ENCODE measurements around the gene EPB41L5. TPM values are rescaled to one million over a fixed set of nuclear protein-coding genes. Genes with fewer than 3 reads are reported as not detected.
A peak's percentile ranks its signal among the peaks of the same experiment; 100 is the strongest.

EPB41L5 gene
- total and polyA plus RNA-seq, 9 of the 15 experiments (the other 6 are each of a cell fraction or from before 2014, with no cell fraction given), result 2.3 to 14.1 (median 8.2) TPM

- no TSS peak for BruUV-seq (replicated peaks)
- Histone ChIP-seq H3K9me1 (ENCODE audit: control insufficient read depth, insufficient read depth, low read length) (no peaks in the 10 kb centered on the region), H3K79me2 (ENCODE audit: control insufficient read depth, insufficient read depth, low read length) (no peaks in the 10 kb centered on the region), H3K9ac (ENCODE audit: insufficient read depth in 1 of 2, low read depth in 2 of 2, low read length in 2 of 2) (no peak overlapping the region), H3K4me2 (ENCODE audit: insufficient read depth, low read length) (no peak overlapping the region), H3K4me3 (no peak overlapping the region), H3K9me3 (replicated peaks; ENCODE audit: control insufficient read depth, insufficient read depth, low read depth, low read length) (no peaks in the 10 kb centered on the region), H2AFZ (ENCODE audit: low read depth, low read length) (no peak overlapping the region), H3K27ac (ENCODE audit: extremely low read depth, low read depth, low read length) (no peak overlapping the region), H3K4me1 (replicated peaks in 1 of 2; ENCODE audit: control insufficient read depth in 2 of 2, insufficient read depth in 2 of 2, low read length in 2 of 2) (peaks cover 0 to 5% of the 10 kb centered on the region in 2 experiments; a peak in 3 of 5 replicates), H3K36me3 (ENCODE audit: control insufficient read depth, insufficient read depth, low read length) (no peaks in the 10 kb centered on the region), H4K20me1 (replicated peaks; ENCODE audit: control insufficient read depth, insufficient read depth, low read length) (no peaks in the 10 kb centered on the region), H3K27me3 (ENCODE audit: control insufficient read depth in 2 of 2, insufficient read depth in 2 of 2, low read length in 2 of 2) (no peaks in the 10 kb centered on the region)
- DNase-seq (ENCODE audit: extremely low read depth in 1 of 4, low spot score in 3 of 4), result peak; percentile 55 to 70 (median 67)
- CTCF ChIA-PET (ENCODE audit: low intra/inter-chr PET ratio), result interaction anchor here (0.9 to 2.1 kb wide), 5 partner anchors 65 to 534 kb away, joined by 7 to 9 read pairs (median 8); no protein-coding TSS in a partner anchor
- intact Hi-C loops (cut with micrococcal nuclease) (loop anchor here (1.0 to 10.0 kb wide), 6 partner anchors 137 to 534 kb away; partner anchors contain the start of gene EPB41L5), in situ Hi-C loops (cut with MboI) (loop anchor here (5.0 kb wide), 1 partner anchor 423 kb away; no protein-coding TSS in a partner anchor)
- ATAC-seq, result peak; percentile 60
- POLR2A ChIA-PET, result interaction anchor here (0.6 to 0.8 kb wide), 3 partner anchors 18 to 454 kb away, joined by 3 to 4 read pairs (median 3); no protein-coding TSS in a partner anchor
- FAIRE-seq, result peak; percentile 86
- WGBS (ENCODE audit: insufficient coverage, low coverage, missing lambda C conversion rate), result 6% methylated on average over 6 of the region's 6 CpGs
- TF ChIP-seq KAT2B (IDR thresholded peaks at IDR 0.05; ENCODE audit: low read depth, low read length) (no peak), FOXK2 (conservative IDR thresholded peaks at IDR 0.05 in 1 of 2, IDR thresholded peaks at IDR 0.05 in 1 of 2; ENCODE audit: low read depth in 2 of 2) (peak in 1 of 2 experiments; percentile 45; a peak in 1 of 4 replicates), CCNT2 (IDR thresholded peaks at IDR 0.05; ENCODE audit: borderline replicate concordance, extremely low read depth, insufficient read length, low read depth, low read length) (no peak), TFE3 (CRISPR knock-in tag; IDR thresholded peaks at IDR 0.05) (no peak), ETS2 (tag; IDR thresholded peaks at IDR 0.05; ENCODE audit: borderline replicate concordance, poor library complexity, severe bottlenecking) (no peak), NFYB (IDR thresholded peaks at IDR 0.05; ENCODE audit: extremely low read depth, insufficient read length) (no peak), PTRF (tag; IDR thresholded peaks at IDR 0.05) (no peak)
- TF ChIP-seq, protein P1, sequence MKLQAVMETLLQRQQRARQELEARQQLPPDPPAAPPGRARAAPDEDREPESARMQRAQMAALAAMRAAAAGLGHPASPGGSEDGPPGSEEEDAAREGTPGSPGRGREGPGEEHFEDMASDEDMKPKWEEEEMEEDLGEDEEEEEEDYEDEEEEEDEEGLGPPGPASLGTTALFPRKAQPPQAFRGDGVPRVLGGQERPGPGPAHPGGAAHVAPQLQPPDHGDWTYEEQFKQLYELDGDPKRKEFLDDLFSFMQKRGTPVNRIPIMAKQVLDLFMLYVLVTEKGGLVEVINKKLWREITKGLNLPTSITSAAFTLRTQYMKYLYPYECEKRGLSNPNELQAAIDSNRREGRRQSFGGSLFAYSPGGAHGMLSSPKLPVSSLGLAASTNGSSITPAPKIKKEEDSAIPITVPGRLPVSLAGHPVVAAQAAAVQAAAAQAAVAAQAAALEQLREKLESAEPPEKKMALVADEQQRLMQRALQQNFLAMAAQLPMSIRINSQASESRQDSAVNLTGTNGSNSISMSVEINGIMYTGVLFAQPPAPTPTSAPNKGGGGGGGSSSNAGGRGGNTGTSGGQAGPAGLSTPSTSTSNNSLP (IDR thresholded peaks at IDR 0.05; ENCODE audit: borderline replicate concordance, low read depth, low read length), result peak; percentile 39; the same call in 1 of the 2 replicates
These were observed 162.2 kb downstream of the EPB41L5 start for GRCh38 chr2:120174963-120175581.
